SJCRH30 (cell line): ENCODE measurements around the gene GALNTL6. TPM values are rescaled to one million over a fixed set of nuclear protein-coding genes. Genes with fewer than 3 reads are reported as not detected.

ENCODE experiments used
- DNase-seq, 2 experiments: peaks; one replicate each; pipeline ENCODE4 v3.0.0-alpha.2; 2015 to 2020
- H3K27ac ChIP-seq: fragments of 250-450 bp; sonication (Bioruptor Pico); 2 replicates; pipeline ENCODE4 v1.5.1; 2020; ENCODE audit warnings: mild to moderate bottlenecking, moderate library complexity
- H3K27me3 ChIP-seq: fragments of 250-450 bp; sonication (Bioruptor Pico); 2 replicates; pipeline ENCODE4 v1.5.1; 2020; ENCODE audit warnings: mild to moderate bottlenecking, moderate library complexity
- H3K36me3 ChIP-seq: fragments of 250-450 bp; sonication (Bioruptor Pico); 2 replicates; pipeline ENCODE4 v1.5.1; 2020; ENCODE audit warnings: mild to moderate bottlenecking, moderate library complexity
- H3K4me1 ChIP-seq: fragments of 250-450 bp; sonication (Bioruptor Pico); 2 replicates; pipeline ENCODE4 v1.5.1; 2020; ENCODE audit warnings: mild to moderate bottlenecking, moderate library complexity
- H3K4me3 ChIP-seq: fragments of 250-450 bp; sonication (Bioruptor Pico); 2 replicates; pipeline ENCODE4 v1.5.1; 2020; ENCODE audit warnings: mild to moderate bottlenecking, moderate library complexity
- H3K9me3 ChIP-seq: fragments of 250-450 bp; sonication (Bioruptor Pico); replicated peaks from 2 replicates; pipeline ENCODE4 v1.5.1; 2020; ENCODE audit warnings: mild to moderate bottlenecking, moderate library complexity
- total RNA-seq: library from RNA; depleted of rRNA; stranded (reverse); fragments of >200 nt; shearing (Covaris generic); gene quantifications from 2 replicates; pipeline ENCODE4 v1.2.3, GENCODE V29; 2014

The GALNTL6 gene
- total RNA-seq, 1 experiment from 2014 or later: 0.36 TPM

DNA sequence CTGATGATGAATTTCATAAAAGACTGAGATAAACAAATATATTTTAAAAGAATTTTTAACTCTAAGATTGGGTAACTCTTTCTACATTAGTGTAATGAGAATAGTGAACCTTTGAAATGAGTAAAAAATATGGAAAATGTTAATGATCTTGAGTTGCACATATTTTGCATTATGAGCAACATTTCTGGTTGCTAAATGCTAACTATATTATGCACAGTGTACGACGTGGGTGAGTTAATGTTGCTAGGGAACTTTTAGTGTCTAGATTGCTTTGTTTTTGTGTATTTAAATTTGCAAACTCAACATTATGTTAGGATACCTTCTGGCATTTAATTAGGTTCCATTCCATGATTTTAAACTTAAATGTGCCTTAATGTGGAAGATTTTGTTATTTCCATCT is 742.5 kb downstream of the GALNTL6 start:
- no peak overlapping the region for H3K27ac ChIP-seq
- no peak for DNase-seq
- H3K4me3 ChIP-seq: no peak overlapping the region
- no peaks in the 10 kb centered on the region for H3K4me1 ChIP-seq
- H3K9me3 ChIP-seq: no peaks in the 10 kb centered on the region
- H3K36me3 ChIP-seq: no peaks in the 10 kb centered on the region
- no peaks in the 10 kb centered on the region for H3K27me3 ChIP-seq

DNA sequence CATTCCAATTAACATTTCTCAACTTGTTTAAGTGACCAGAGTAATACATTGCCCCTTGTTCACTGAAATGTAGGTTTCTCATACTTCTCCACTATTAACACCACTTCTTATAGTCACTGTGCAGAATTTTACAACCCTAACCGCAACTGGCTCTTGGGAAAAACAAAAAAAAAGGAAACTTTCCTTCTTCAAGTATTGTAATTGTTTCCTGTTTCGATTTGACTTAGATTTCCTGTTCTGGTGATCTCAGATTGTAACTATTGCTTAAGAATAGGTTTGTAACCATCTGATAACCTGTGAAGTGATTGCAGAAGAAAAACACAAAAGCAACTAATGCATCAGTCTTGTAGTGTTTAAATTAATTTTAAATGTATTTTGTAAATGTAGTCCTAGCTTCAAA is 760.7 kb downstream of the GALNTL6 start:
- Histone ChIP-seq H3K9me3 (no peaks in the 10 kb centered on the region), H3K4me1 (no peaks in the 10 kb centered on the region), H3K27me3 (no peaks in the 10 kb centered on the region), H3K27ac (no peak overlapping the region), H3K36me3 (no peaks in the 10 kb centered on the region), H3K4me3 (no peak overlapping the region)
- DNase-seq: no peak

DNA sequence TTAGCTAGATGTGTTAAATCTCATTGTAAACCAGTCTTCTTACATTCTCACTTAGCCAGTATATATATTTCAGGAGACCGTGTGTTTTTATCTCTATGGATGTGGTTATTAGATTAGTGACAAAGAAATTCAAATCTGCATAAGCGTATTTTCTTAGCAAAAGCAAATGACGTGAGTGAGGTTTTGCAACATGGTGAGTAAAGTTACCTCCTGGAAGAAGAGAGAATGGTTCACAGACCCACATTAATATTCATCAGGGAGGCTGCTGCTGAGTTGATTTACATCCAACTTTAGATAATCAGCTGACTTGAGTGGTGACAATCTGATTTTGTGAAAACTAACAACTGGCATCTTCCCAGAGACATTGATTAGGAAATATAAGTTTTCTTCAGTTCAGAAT is 765.5 kb downstream of the GALNTL6 start:
- no peaks in the 10 kb centered on the region for H3K36me3 ChIP-seq
- H3K9me3 ChIP-seq: no peaks in the 10 kb centered on the region
- no peak for DNase-seq
- H3K27me3 ChIP-seq: no peaks in the 10 kb centered on the region
- no peak overlapping the region for H3K4me3 ChIP-seq
- no peaks in the 10 kb centered on the region for H3K4me1 ChIP-seq
- H3K27ac ChIP-seq: no peak overlapping the region

DNA sequence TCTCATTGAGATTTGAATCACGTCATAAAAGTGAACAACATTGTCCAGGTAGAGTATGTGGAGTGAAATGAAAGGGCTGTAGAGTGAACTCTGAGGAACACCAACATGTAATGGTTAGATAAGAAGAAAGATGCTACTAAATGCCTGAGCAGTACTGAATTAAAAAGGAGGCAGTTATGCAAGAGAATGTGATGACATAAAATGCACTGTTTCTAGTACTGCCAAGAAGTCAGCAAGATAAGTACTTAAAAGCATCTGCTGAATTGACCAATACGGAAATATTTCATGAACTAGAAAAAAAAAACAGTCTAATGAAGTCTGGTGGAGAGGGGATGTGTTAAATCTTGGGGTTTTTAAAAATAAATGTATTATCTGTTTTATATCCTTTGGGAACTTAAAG is 771.6 kb downstream of the GALNTL6 start:
- DNase-seq: no peak
- no peaks in the 10 kb centered on the region for H3K4me1 ChIP-seq
- no peaks in the 10 kb centered on the region for H3K27me3 ChIP-seq
- no peak overlapping the region for H3K27ac ChIP-seq
- no peaks in the 10 kb centered on the region for H3K9me3 ChIP-seq
- H3K4me3 ChIP-seq: no peak overlapping the region
- H3K36me3 ChIP-seq: no peaks in the 10 kb centered on the region

DNA sequence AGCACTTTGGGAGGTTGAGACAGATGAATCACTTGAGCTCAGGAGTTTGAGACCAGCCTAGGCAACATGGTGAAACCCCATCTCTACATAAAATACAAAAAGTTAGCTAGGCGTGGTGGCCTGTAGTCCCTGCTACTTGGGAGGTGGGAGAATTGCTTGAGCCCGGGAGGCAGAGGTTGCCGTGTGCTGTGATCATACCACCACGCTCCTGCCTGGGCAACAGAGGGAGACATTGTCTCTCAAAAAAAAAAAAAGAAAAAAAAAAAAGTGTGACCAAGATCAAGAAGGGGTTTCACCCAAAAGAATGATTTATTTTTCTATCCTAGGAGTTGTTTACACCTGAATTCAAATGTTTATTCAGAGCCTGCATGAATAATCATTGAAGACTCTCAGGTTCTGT is 783.0 kb downstream of the GALNTL6 start:
- Histone ChIP-seq H3K36me3 (no peaks in the 10 kb centered on the region), H3K27ac (no peak overlapping the region), H3K27me3 (no peaks in the 10 kb centered on the region), H3K9me3 (no peaks in the 10 kb centered on the region), H3K4me3 (no peak overlapping the region), H3K4me1 (no peaks in the 10 kb centered on the region)
- DNase-seq: peak; percentile 6 to 38

DNA sequence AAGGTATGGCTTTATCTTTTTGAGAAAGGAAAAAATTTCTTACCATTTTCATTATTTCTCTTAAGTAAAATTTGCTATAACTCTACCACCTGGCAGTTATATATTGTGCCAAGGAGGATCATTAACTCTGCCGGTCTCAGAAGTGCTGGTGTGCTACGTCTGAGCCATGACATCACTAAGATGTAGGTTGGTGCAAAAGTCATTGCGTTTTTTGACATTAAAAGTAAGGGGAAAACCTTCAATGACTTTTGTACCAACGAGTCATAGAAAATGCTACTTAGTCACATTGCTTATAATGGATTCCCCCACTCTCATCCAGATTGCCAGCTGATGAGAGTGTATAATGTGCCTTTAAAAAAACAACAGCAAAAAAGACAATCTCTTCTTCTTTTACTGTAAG is 786.4 kb downstream of the GALNTL6 start:
- DNase-seq: no peak
- Histone ChIP-seq H3K9me3 (no peaks in the 10 kb centered on the region), H3K36me3 (no peaks in the 10 kb centered on the region), H3K4me3 (no peak overlapping the region), H3K4me1 (no peaks in the 10 kb centered on the region), H3K27ac (no peak overlapping the region), H3K27me3 (no peaks in the 10 kb centered on the region)

DNA sequence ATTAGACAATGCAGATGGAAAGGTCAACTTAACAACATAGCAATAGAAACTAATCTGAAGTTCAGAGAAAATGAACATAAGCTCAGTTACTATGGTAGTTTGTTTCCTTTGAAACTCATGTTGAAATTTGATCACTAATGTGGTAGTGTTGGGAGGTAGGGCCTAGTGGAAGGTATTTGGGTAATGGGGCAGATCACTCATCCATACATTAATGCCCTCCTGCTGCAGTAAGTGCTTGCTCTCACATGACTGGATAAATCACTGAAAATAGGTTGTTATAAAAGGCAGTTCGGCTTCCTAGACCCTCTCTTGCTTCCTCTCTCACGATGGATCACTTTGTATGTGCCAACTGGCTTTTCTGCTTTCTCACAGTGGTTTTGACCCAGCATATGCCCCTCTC is 788.0 kb downstream of the GALNTL6 start:
- DNase-seq: no peak
- Histone ChIP-seq H3K27ac (no peak overlapping the region), H3K27me3 (no peaks in the 10 kb centered on the region), H3K4me3 (no peak overlapping the region), H3K4me1 (no peaks in the 10 kb centered on the region), H3K9me3 (no peaks in the 10 kb centered on the region), H3K36me3 (no peaks in the 10 kb centered on the region)

DNA sequence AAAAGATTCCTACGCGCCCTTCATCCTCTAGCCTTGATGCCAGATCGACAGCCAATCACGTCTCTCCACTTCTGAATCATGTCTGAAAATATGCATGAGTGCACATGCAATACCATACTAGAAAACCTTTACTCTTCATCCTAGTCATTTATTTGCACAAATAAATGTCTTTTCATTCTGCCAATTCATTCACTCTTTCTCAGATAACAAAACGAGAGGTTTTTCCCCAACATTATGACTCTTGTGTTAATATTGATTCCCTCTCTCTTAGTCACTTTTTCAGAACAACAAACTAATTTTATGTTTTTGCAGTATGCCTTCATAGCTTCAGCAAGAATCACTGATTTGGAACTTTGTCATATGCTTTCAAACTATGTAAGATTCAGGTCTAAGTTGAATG is 806.0 kb downstream of the GALNTL6 start:
- Histone ChIP-seq H3K36me3 (no peaks in the 10 kb centered on the region), H3K27ac (no peak overlapping the region), H3K4me1 (no peaks in the 10 kb centered on the region), H3K4me3 (no peak overlapping the region), H3K9me3 (no peaks in the 10 kb centered on the region), H3K27me3 (no peaks in the 10 kb centered on the region)
- DNase-seq: no peak

DNA sequence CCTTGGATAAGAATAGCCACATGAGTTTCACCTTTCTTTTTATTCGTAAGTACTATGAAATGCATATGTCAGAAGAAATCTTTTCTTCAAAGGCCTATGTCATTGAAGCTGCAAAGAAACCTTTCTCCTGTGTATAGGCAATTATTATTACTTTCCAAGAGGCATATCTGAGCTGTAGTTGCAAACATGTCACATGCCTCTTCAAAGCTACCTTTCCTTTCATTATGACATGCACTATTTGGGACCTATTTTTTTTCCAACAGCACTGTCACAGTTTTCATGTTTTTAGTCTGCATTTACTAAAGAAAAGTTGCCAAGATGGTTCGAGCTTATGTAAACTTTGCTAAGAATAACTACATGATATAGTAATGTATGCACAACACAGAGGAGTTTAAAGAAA is 806.6 kb downstream of the GALNTL6 start:
- Histone ChIP-seq H3K4me1 (no peaks in the 10 kb centered on the region), H3K9me3 (no peaks in the 10 kb centered on the region), H3K36me3 (no peaks in the 10 kb centered on the region), H3K4me3 (no peak overlapping the region), H3K27me3 (no peaks in the 10 kb centered on the region), H3K27ac (no peak overlapping the region)
- DNase-seq: no peak

DNA sequence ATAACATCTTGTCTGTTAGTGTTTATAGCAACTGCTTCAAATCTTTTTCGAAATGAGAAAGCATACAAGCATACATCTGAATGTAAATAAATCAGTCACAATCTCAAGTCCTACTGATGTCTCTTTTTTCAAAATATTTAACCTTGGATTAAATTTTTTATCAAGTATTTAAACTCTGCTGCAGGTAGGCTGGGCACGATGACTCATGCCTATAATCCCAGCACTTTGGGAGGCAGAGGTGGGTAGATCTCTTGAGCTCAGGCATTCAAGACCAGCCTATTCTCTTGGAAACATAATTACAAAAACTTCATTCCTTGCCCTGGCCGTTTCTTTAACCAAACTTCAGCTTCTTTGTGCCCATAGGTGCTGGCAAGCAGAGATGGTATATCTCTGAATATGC is 815.1 kb downstream of the GALNTL6 start:
- Histone ChIP-seq H3K4me3 (no peak overlapping the region), H3K36me3 (no peaks in the 10 kb centered on the region), H3K27ac (no peak overlapping the region), H3K9me3 (no peaks in the 10 kb centered on the region), H3K4me1 (no peaks in the 10 kb centered on the region), H3K27me3 (no peaks in the 10 kb centered on the region)
- DNase-seq: no peak

DNA sequence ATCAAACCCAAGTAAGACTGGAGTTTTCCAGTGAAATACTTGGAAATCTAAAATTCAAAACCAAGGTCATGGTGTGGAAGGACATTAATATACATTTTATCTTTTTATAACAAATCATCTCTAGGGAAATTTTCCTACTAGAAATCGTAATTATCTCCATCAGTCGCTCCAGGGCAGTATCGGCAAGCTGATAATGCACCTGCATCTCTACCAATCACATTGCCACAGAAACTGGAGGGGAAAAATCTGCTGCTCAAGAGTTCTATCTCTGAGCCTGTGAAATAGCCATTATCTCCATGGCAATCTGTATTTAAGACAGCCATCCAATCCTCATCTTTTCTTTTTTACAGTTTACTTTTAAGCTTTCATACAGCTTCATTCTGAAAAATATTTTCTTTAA is 817.1 kb downstream of the GALNTL6 start:
- no peaks in the 10 kb centered on the region for H3K27me3 ChIP-seq
- H3K4me3 ChIP-seq: no peak overlapping the region
- H3K36me3 ChIP-seq: no peaks in the 10 kb centered on the region
- no peak overlapping the region for H3K27ac ChIP-seq
- H3K4me1 ChIP-seq: no peaks in the 10 kb centered on the region
- DNase-seq: no peak
- no peaks in the 10 kb centered on the region for H3K9me3 ChIP-seq

DNA sequence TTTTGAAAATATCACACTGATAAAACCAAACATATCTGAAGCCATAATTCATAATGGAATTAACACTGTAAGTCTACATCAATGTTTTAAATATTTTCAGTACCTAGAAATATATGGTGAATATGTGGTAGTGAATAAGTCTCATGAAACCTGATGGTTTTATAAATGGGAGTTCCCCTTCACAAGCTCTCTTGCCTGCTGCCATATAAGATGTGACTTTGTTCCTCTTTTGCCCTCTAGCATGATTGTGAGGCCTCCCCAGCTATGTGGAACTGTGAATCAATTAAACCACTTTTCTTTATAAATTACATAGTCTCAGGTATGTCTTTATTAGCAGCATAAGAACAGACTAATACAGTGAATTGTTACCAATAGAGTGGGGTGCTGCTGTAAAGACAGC is 818.6 kb downstream of the GALNTL6 start:
- Histone ChIP-seq H3K4me3 (no peak overlapping the region), H3K27ac (no peak overlapping the region), H3K36me3 (no peaks in the 10 kb centered on the region), H3K4me1 (no peaks in the 10 kb centered on the region), H3K27me3 (no peaks in the 10 kb centered on the region), H3K9me3 (no peaks in the 10 kb centered on the region)
- DNase-seq: no peak

DNA sequence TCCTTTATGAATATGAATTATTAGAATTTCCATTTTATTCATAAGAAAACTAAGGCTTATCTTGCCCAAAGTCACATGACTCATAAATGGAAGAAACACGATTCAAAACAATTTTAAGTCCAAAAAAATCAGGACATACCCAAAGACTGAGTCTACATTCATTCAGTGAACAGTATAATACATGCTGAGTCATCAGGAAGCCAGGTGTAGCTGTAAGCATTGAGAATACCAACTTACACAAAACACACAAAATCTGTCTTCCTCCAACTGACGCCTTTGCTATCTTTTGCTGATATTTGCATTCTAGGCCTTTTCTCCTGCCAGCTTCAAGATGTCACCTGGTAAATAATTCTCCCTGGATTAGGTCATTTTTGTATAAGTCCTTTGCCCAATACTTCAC is 835.3 kb downstream of the GALNTL6 start:
- DNase-seq: no peak
- Histone ChIP-seq H3K9me3 (no peaks in the 10 kb centered on the region), H3K36me3 (no peaks in the 10 kb centered on the region), H3K4me3 (no peak overlapping the region), H3K27ac (no peak overlapping the region), H3K27me3 (no peaks in the 10 kb centered on the region), H3K4me1 (no peaks in the 10 kb centered on the region)

DNA sequence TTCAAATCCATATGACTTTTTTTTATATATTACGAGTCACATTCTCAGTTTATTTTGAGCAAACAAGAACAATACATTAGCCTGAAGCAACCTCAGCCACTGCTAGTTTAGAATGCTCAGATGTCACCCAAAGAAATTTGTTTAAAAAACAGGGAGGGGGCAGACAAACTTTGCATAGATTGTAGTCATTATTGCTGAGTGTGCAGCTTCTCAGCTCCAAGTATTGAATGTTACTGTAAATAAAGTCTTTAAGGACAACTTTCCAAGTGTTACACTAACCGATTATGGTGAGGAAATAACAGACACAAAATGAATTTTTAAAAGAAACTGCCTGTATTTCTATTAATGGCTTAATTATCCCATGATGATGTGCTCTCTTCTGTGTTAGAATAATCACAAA is 835.9 kb downstream of the GALNTL6 start:
- H3K9me3 ChIP-seq: no peaks in the 10 kb centered on the region
- H3K4me1 ChIP-seq: no peaks in the 10 kb centered on the region
- H3K4me3 ChIP-seq: no peak overlapping the region
- H3K27me3 ChIP-seq: no peaks in the 10 kb centered on the region
- no peaks in the 10 kb centered on the region for H3K36me3 ChIP-seq
- DNase-seq: no peak
- H3K27ac ChIP-seq: no peak overlapping the region

DNA sequence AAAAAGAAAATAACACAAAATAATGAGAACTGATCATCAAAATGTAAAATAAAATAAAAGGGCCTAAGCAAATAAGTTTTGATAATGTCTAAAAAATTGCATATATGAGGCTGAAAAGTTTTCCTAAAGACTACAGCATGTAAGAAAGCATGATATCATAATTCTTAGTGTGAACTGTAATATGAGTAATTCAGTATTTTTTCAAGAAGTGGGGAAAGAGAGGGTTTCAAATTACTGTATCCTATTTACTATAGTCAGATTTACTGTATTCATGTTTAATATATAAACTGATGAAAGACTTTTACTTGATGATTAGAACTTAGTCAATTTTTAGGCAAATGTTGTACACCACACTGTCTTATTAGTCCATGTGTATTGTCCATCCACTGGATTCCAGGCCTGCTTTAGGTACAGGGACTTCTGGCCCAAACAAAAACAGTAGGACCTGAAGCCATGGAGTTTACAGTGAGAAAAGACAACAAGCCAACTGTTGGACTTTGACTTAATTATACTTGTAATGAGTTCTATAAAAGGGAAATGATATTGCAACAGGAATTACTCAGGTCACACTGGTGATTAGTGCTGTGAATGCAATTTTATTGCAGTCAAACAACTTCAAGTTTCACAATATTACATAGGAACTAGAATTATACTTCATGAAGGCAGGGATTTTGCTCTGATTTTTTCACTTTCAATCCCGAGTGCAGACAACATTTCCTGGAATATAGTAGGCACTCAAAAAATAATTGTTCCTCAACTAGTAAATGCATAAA is 837.7 kb downstream of the GALNTL6 start:
- Histone ChIP-seq H3K9me3 (no peaks in the 10 kb centered on the region), H3K4me3 (no peak overlapping the region), H3K27ac (no peak overlapping the region), H3K4me1 (no peaks in the 10 kb centered on the region), H3K27me3 (no peaks in the 10 kb centered on the region), H3K36me3 (no peaks in the 10 kb centered on the region)
- DNase-seq: no peak

DNA sequence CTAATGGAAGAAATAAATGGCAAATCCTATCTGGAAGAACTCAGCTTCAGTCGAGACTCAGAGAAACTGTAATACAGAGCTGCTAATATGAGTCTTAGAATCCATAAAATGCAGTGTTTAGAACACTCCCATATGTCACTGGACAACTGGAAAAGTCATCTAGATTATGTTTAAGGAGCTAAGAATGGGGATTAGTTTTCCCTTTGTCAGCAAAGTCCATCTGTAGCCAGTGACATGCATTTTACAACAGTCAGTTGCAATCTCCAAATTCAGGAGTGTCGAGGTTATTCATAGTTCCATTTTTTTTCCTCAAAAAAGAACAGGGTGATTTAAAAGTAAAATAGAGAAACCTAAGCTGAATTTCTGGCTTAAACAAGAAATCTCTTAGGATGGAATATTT is 838.8 kb downstream of the GALNTL6 start:
- Histone ChIP-seq H3K27me3 (no peaks in the 10 kb centered on the region), H3K4me1 (no peaks in the 10 kb centered on the region), H3K9me3 (no peaks in the 10 kb centered on the region), H3K4me3 (no peak overlapping the region), H3K36me3 (no peaks in the 10 kb centered on the region), H3K27ac (no peak overlapping the region)
- DNase-seq: no peak
